Ovary (tissue), 9 donors: Measurements from ENCODE around the gene OTUD5. TPM values are rescaled to one million over a fixed set of nuclear protein-coding genes. Genes with fewer than 3 reads are reported as not detected.
A peak's percentile ranks its signal among the peaks of the same experiment; 100 is the strongest.

ENCODE experiments used
- DNase-seq, 5 donors: peaks; one replicate each; pipeline ENCODE4 v3.0.0-alpha.2; 2019 to 2020
- H3K27ac ChIP-seq, 2 donors: fragments of 200-600 bp; one replicate each; pipeline versions ENCODE4 v1.5.1 to v1.8.0; 2019 to 2022
- H3K27me3 ChIP-seq: fragments of 200-600 bp; one replicate; pipeline ENCODE4 v1.8.0; 2022
- H3K36me3 ChIP-seq: fragments of 200-600 bp; sonication (generic); one replicate; pipeline ENCODE4 v1.5.1; 2019
- H3K4me1 ChIP-seq: one replicate; pipeline ENCODE4 v1.8.1; 2013; ENCODE audit warnings: mild to moderate bottlenecking, moderate library complexity; ENCODE audit not compliant: insufficient read depth
- H3K4me3 ChIP-seq: fragments of 200-600 bp; sonication (generic); one replicate; pipeline ENCODE4 v1.5.1; 2017
- H3K9me3 ChIP-seq, 2 donors: fragments of 200-600 bp in 1 of 2; sonication (generic) in 1 of 2; one replicate each; pipeline versions ENCODE4 v1.5.1 to v1.8.1; 2013 to 2019; ENCODE audit warnings: mild to moderate bottlenecking in 1 of 2, moderate library complexity in 1 of 2
- EP300 ChIP-seq: sonication (generic); formaldehyde crosslinking; IDR thresholded peaks from one replicate; pipeline ENCODE4 v1.6.1; 2017; ENCODE audit warnings: antibody characterized with exemption
- POLR2A ChIP-seq: fragments of 450-650 bp; IDR thresholded peaks from one replicate; pipeline ENCODE4 v1.6.1; 2017; ENCODE audit warnings: antibody characterized with exemption, mild to moderate bottlenecking, moderate library complexity
- WGBS, 3 donors: extraction: QIAGEN DNeasy Blood & Tissue Kit in 1 of 3; methylation state at CpG; one replicate each; pipeline versions ENCODE4 v1.1.5 to v1.1.7; 2013 to 2017; 5-methylcytosine and 5-hydroxymethylcytosine counted together
- intact Hi-C, 4 donors: fragments of 100-400 bp; cut with DNase I; formaldehyde crosslinking; loops; one replicate each; pipeline versions ENCODE4 v1.11.0 to v1.15.1; 2022 to 2023
- polyA plus RNA-seq, 2 donors: library from polyadenylated mRNA; stranded (reverse); fragments of 200-250 nt in 1 of 2; fragments of 350-450 nt in 1 of 2; fragmentation: Illumina TruSeq in 1 of 2; extraction: RNeasy Lipid Tissue Mini Kit (QIAGEN cat#74804) in 1 of 2; gene quantifications; one replicate each; pipeline ENCODE4 v1.2.3, GENCODE V29; 2013 to 2014
- total RNA-seq, 7 donors: library from RNA; depleted of rRNA in 2 of 7; stranded (reverse); fragments of >200 nt in 2 of 7; fragmentation: NEBNext Ultra II Directional in 3 of 7; extraction: Animal tissue kit (Norgen Biotek cat#: 25700) in 3 of 7; gene quantifications; one replicate each; pipeline versions ENCODE4 v1.1.0 to v1.2.4, GENCODE V29; 2016 to 2023
- TF ChIP-seq, protein P1 (sequence below), 3 donors: fragments of 450-650 bp in 2 of 3; fragments of 200-600 bp in 1 of 3; IDR thresholded peaks; one replicate each; pipeline versions ENCODE4 v1.5.1 to v1.8.0; 2016 to 2022; ENCODE audit warnings: antibody characterized with exemption in 3 of 3, mild to moderate bottlenecking in 1 of 3
- donor health status: DM: no; HTN: no; CAD: no; lungs with moderate emphysema.
- donor health status: DM: no; HTN: no; CAD: no.
- donor health status: Bipolar disorder and iron deficiency.
- donor health status: DM: yes; HTN: yes; CAD: no.
- donor health status: DM: no; HTN: no; CAD: no.
- donor health status: DM: yes; HTN: yes; CAD: no.

OTUD5 gene
- total and polyA plus RNA-seq, 9 donors, result 25.8 to 72.7 (median 53.8) TPM

DNA sequence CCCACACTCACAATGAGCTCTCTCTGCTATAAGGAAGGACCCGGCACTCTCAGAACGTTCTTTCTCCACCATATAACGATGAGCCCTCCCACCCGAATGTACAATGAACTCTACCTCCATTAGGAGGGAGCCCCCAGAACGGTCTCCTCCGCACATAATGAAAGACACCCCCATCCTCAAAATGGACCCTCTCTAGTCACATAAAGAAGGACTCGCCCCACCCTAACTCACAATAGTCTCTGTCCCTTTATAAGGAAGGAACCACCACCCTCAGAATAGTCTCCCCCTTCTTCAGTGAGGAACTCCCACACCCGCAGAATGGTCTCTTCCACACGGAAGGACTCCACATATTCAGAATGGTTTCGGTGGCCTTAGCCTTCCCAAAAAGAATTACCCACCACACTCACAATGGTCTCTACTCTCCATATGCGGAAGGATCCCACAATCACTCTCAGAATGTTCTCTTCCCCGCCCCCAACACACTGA is 46.4 kb downstream of the OTUD5 start:
- WGBS, 3 donors, result 24 to 26% (median 25%) methylated on average over 12 of the region's 12 CpGs
- no peak overlapping the region for H3K27ac ChIP-seq

DNA sequence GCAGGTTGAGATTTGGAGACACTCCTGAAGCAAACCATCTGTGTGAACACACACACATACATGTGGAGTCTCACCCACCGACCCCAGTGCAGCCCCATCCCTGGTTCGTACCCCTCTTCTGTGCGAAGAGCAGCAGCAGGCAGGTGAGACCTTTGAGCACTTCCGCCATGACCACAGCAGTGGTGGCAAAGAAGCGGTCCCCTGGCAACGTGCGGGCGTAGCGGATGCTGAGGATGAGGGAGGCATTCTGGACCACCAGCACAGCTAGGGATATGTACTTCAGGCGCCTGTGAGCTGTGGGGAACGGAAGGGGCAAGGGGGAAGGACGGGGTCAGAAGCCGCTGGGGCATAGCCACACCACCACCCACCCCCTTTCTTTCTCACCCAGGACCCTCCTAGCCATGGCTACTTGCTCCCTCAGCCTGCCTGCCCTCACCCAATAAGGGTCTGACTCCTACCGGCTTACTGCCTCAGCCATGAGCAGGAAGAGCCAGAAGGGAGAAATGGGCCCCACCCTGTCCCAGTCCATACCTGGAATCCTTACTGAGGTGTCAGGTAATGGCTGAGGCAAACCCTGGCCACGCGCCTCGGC is 47.6 kb downstream of the OTUD5 start:
- peaks cover 2% of the 10 kb centered on the region for H3K4me1 ChIP-seq
- TF ChIP-seq EP300 (no peak), POLR2A (no peak)
- TF ChIP-seq, protein P1, sequence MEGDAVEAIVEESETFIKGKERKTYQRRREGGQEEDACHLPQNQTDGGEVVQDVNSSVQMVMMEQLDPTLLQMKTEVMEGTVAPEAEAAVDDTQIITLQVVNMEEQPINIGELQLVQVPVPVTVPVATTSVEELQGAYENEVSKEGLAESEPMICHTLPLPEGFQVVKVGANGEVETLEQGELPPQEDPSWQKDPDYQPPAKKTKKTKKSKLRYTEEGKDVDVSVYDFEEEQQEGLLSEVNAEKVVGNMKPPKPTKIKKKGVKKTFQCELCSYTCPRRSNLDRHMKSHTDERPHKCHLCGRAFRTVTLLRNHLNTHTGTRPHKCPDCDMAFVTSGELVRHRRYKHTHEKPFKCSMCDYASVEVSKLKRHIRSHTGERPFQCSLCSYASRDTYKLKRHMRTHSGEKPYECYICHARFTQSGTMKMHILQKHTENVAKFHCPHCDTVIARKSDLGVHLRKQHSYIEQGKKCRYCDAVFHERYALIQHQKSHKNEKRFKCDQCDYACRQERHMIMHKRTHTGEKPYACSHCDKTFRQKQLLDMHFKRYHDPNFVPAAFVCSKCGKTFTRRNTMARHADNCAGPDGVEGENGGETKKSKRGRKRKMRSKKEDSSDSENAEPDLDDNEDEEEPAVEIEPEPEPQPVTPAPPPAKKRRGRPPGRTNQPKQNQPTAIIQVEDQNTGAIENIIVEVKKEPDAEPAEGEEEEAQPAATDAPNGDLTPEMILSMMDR (IDR thresholded peaks at IDR 0.05), result no peak
- no peaks in the 10 kb centered on the region for H3K9me3 ChIP-seq
- H3K4me3 ChIP-seq, result no peak overlapping the region
- no peak for DNase-seq
- intact Hi-C loops, result loop anchor here in 1 of 4 donors (5.0 kb wide), 1 partner anchor 258 kb away; no protein-coding TSS in a partner anchor
- H3K27me3 ChIP-seq, result no peaks in the 10 kb centered on the region
- no peak overlapping the region for H3K27ac ChIP-seq
- WGBS, 3 donors, result 87 to 90% (median 88%) methylated on average over 17 of the region's 17 CpGs
- no peaks in the 10 kb centered on the region for H3K36me3 ChIP-seq

More for the DNA sequence above, 46.4 kb downstream of the OTUD5 start:
- no peaks in the 10 kb centered on the region for H3K36me3 ChIP-seq
- H3K9me3 ChIP-seq, result no peaks in the 10 kb centered on the region
- intact Hi-C loops, result loop anchor here in 1 of 4 donors (5.0 kb wide), 1 partner anchor 256 kb away; no protein-coding TSS in a partner anchor
- H3K27me3 ChIP-seq, result no peaks in the 10 kb centered on the region
- TF ChIP-seq POLR2A (no peak), EP300 (no peak)
- TF ChIP-seq, protein P1 (IDR thresholded peaks at IDR 0.05), result no peak
- peaks cover 2% of the 10 kb centered on the region for H3K4me1 ChIP-seq
- no peak for DNase-seq
- H3K4me3 ChIP-seq, result peak overlapping the region; percentile 54

DNA sequence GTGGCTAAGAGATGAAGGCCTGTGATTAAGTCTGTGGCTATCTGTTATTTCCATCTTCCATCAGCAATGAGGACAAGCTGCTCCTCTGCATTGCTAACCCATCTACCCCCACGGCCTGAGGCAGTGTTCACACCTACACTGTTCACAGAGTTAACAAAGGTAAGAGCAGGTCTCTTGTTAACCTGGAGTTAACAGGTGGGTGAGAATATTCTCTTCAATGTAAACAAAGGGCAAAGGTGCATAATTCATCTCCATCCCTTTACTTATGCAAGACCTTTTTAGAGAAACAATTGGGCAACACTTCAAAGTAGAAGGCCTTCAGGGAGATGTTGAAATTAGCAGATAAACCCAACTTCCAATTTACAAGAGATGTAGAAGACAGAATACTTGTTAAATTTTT is 48.8 kb downstream of the OTUD5 start:
- 48 to 60% (median 56%) methylated on average over 1 of the region's 1 CpG for WGBS, 3 donors
- TF ChIP-seq, protein P1 (IDR thresholded peaks at IDR 0.05), result no peak
- TF ChIP-seq POLR2A, result no peak
- TF ChIP-seq EP300, result no peak
- Histone ChIP-seq H3K27ac (no peak overlapping the region), H3K27me3 (no peaks in the 10 kb centered on the region), H3K9me3 (no peaks in the 10 kb centered on the region), H3K4me3 (no peak overlapping the region), H3K36me3 (no peaks in the 10 kb centered on the region), H3K4me1 (peaks cover 2% of the 10 kb centered on the region)
- intact Hi-C loops, result no loop called here
- no peak for DNase-seq

DNA sequence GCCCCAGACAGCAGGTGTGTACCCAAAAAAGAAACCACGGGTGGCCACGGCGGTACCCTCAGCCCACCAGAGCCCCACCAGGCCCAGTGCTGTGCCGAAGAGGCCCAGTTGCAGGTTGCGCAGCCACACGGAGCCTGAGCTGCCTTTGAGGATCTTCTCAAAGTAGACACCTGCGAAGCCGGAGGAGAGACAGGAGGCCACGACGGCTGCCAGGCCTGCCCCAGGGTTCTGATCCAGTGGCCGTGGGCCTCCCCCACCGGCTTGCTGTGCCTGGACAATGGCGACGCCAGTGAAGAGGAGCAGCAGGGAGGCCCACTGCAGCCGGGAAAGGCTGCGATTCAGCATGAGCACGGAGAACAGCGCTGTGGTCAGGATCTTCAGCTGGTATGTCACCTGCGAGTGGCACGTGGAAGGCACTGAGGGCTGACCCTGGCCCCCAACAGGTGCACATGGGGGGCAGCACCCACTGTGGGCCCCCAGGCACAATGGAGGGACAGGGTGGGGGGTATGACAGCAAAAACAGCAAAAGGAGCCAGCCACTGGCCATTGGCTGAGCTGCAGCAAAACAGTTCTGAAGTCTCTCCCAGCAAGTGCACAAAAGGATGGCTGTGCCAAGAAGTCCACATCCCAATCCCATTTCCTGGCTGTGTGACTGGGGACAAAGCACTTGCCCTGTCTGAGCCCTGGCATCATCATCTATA is 52.2 kb downstream of the OTUD5 start:
- no peak for DNase-seq
- no peaks in the 10 kb centered on the region for H3K4me1 ChIP-seq
- H3K27ac ChIP-seq, result no peak overlapping the region
- H3K27me3 ChIP-seq, result no peaks in the 10 kb centered on the region
- TF ChIP-seq EP300, result no peak
- TF ChIP-seq POLR2A, result no peak
- H3K9me3 ChIP-seq, result no peaks in the 10 kb centered on the region
- WGBS, 3 donors, result 87 to 89% (median 87%) methylated on average over 19 to 20 of the region's 20 CpGs
- no peaks in the 10 kb centered on the region for H3K36me3 ChIP-seq
- H3K4me3 ChIP-seq, result no peak overlapping the region
- intact Hi-C loops, result no loop called here

DNA sequence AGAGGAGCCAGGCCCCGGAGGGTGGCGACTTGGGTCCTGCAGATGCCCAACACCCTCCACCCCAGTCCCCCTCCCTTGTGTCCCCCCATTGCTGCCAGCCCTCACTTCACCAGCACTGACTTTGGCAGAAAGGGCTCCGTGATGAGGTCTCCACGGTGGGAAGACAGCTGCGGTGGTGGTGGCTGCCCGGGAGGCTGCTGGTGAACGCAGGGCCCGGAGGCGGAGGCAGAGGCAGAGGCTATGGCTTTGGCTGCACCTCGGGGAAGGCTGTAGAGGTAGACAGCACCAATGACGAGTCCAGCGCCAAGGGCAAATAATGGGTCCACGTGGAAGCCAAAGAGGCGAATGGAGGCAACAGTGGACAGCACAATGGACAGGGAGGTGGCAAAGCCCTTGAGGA is 52.8 kb downstream of the OTUD5 start:
- Histone ChIP-seq H3K27ac (no peak overlapping the region), H3K9me3 (no peaks in the 10 kb centered on the region), H3K36me3 (no peaks in the 10 kb centered on the region), H3K27me3 (no peaks in the 10 kb centered on the region), H3K4me3 (no peak overlapping the region), H3K4me1 (no peaks in the 10 kb centered on the region)
- WGBS, 3 donors, result 80 to 82% (median 82%) methylated on average over 14 of the region's 14 CpGs
- no peak for DNase-seq
- intact Hi-C loops, result no loop called here
- TF ChIP-seq EP300 (no peak), POLR2A (no peak)
- TF ChIP-seq, protein P1 (IDR thresholded peaks at IDR 0.05), result no peak
